Stimulated activated CD8-positive, alpha-beta memory T cell treated with anti-CD3 and anti-CD28 coated beads, Interleukin-2, amount 100 ng/mL, for 1 hour (primary cell): Measurements from ENCODE around the gene MAP6D1.

Source experiments
- DNase-seq, 2 donors: peaks; one replicate each; pipeline ENCODE4 v3.0.0-alpha.2; 2020; ENCODE audit warnings: low read depth in 2 of 2

MAP6D1 gene

DNA sequence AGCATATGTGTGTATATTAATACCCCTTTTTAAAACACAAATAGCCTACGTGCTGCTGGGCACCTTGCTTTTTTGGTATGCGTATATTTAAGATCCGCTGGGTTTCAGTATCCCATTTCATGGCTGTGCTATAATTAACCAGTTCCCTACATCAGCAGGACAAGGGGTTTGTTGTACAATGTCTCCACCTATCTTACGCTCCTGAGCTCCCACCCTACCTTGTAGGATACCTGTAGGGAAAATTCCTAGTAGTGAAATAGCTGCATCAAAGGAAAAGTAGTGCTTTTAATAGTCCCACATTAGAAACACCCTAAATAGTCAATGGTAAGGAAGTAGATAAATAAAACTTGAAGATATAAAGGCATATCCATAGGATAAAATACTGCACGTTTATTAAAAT is 1.4 kb downstream of the MAP6D1 start:
- DNase-seq: no peak

DNA sequence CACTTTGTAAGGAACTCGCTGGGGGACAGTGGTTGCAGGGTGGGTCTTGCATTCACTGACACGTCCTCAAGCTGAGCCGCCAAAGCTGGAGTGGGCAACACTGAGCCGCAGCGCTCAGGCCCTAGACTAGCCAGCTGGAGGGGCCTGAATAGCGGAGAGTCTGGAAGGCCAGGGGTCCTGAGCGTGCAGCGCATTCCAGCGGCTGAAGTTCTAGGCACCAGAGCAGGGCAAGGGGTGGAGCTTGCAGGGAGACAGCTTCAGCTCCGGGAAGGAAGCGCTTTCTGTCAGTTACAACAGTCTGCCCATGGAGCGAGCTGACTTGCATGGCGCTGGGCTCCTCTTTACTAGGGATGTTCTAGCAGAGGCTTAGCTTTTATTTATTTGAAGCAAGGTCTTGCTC is 2.7 kb downstream of the MAP6D1 start:
- DNase-seq: no peak

- no peak for DNase-seq
Observed at GRCh38 chr3:183819831-183820230, 5.5 kb downstream of the MAP6D1 start.

DNA sequence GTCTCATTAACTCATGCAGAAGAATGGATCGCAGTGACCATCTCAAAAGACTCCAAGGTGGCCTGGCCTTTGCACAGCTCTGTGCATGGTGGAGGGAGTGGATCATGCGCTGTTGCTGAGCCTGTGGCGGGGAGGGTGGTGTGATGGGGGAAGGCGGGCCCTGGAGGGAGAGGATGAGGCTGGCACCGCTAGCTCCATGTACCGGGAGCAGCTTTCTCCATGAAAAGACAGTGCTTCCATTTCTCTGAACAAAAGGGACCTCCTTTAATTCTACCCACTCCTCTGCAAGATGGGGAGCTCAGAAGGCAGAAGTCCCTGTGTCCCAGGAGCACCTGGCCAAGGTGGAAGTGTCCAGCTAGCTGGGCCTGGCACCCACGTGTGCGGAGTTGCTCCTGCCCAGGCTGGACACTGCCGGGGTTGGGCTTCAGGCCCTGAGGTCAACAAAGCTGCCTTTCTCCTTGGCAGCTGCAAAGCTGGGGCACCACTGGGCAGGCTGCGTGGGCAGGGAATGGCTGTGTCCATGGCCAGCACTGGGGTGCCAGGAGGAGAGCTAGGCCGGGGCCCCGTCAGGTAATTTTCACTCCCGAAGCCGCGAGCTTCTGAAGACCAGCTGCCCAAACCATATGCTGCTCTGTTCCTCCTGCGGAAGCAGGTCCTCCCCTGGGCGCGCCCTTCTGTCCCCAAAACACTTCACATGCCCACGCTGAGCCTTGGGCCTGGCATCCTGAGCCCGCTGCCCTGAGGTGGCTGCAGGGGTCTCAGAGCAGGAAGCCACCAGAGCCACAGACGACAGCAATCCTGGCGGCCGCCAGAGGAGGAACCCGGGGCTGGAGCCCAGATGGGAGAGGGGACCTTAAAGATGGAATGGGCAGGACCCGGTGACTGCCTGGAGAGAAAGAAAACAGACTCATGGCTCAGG is 6.4 kb downstream of the MAP6D1 start:
- no peak for DNase-seq

DNA sequence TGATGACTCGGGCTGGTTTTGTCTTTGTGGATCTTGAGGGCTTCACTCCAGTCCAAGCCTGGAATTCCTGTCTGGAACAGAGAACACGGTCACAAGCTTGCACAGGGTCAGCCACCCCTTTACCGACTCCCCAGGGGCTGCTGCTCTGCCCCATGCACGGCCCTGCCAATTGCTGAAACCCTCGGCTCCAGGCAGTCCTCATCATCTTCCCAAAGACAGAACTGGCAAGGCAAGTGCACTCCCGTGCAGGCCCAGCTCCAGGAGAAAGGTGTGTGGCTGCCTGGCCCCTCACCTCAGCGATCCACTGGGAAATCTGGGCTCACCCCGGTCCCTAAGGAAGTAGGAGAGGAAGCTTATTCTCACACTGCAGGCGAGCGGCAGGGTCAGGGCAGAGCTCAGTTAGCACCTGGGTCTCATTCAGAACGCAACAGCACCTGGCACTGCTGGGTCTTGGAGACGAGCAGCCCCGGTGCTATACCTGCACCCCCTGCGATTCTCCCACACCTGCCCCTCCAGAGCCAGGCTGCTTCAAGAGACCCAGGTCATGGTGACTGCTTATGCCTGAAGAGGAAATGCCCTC is 7.2 kb downstream of the MAP6D1 start:
- no peak for DNase-seq

DNA sequence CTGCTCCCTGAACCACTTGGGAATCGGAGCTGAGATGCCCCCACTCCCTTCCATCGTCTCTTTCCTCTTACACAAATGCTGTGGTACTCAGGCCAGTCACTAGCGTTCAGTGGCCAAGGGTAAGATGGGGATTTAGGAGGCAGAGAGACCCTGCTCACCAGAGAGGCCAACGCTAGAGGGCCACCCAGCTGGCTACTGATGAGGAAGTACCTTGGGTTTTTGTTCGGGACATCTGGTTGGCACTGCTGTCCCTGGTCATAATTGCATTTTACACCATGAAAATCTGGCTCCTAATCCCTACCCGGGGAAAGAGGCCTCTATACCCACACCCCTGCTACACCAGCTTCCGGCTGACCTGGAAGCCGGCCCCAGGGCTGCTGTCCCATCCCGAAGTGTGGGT is 7.7 kb downstream of the MAP6D1 start:
- no peak for DNase-seq

DNA sequence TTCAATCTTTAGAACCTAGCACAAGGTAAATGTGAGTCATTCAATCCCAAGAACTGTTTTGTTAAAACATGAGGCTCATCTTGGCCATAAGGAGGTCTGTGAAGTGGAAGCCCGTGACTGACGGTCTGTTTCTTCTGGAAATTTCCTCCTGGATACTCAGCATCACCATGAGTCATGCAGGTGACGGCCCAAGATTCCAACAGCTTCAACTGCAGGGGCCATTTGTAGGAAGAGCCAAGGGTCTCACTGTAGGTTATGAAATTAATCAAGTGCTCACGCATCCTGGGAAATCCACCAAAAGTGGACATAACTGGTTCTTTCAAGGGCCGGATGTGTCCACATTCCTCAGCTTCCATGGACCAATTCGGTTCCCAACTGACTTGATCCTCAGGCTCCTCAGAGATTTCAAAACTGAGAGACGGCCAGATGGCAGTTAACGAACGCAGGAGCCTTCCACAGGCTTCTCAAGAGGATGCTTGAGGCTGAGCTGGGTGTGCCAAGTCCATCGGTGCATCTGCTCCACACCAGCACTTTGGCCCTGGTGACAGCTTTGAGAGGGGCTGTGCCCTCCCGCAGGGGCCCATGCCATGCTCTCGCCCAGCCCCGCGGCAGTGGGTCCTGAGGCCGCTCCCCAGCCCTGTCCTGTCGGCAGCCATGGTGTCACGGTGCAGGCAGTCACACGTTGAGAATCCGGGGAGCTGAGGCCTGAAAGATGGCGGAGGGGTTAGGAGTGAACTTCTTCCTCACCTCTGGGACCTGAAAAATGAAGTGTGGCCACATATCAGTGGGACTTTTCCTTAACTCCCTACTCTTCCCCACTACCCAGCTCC is 8.5 kb downstream of the MAP6D1 start:
- DNase-seq: no peak

DNA sequence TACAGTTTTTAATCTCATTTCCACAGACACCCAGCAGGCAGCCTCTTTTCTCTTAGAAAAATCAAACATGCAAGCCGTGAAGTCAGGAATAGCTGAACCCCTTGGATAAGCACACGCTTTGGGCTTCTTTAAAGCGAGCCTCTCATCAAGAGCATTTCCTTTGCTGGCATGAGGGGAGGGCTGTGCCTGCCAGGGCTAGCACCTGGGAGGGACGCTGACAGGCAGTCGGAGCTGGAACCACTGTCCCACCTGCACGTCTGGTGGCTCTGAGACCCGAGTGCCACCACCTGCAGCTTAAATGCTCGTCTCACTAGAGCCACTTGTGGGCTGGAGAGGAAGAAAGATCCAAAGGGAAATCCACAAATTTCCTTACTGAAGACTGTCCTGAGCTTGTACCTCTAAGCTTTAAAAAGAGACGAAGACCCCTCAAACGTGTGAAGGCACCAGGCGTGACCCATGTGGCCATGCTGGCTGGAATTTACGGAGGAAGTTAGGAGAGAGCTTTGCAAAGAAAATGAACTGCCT is 9.4 kb downstream of the MAP6D1 start:
- no peak for DNase-seq

- DNase-seq: no peak
Observed at GRCh38 chr3:183815563-183815940, 9.8 kb downstream of the MAP6D1 start.

GRCh38 chr3:183814240-183814639 is 11.1 kb downstream of the MAP6D1 start:
- no peak for DNase-seq

GRCh38 chr3:183812761-183813445 is 12.5 kb downstream of the MAP6D1 start:
- DNase-seq: no peak

GRCh38 chr3:183811638-183812037 is 13.7 kb downstream of the MAP6D1 start:
- no peak for DNase-seq

- no peak for DNase-seq
Observed at GRCh38 chr3:183810643-183811594, 14.5 kb downstream of the MAP6D1 start.

- DNase-seq: no peak
Observed at GRCh38 chr3:183809270-183809669, 16.1 kb downstream of the MAP6D1 start.

DNA sequence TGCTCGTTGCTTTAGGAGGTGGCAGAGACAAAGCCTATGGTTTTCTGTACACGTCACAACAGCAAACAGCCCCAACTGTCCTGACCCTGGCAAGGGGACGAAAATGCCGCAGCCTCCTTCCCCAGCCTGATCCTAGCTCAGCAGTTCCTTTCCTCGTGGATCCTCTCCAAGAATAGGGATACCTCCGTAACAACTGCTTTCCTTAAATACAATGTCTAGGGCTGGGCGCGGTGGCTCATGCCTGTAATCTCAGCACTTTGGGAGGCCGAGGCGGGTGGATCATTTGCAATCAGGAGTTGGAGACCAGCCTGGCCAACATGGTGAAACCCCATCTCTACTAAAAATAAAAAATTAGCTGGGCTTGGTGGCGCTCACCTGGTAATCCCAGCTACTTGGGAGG is 17.0 kb downstream of the MAP6D1 start:
- no peak for DNase-seq

DNA sequence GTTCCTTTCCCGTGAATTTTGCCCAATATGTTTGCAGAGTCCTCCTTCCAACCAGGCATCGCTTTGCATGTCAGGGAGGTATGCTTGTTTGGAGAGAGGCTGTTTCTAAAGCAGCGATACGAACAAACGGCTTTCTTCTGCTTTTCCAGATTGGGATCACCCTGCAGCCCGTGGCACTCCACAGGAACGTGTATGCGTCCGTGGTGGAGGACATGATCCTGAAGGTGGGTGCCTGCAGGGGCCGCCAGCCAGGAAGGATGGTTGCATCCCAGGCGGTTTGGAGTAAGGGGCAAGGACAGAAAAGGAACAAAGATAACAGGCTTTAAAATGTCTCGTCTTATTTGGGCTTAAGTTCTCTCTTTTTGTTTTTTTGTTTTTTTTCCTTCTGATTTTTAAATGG is 17.5 kb downstream of the MAP6D1 start:
- no peak for DNase-seq

DNA sequence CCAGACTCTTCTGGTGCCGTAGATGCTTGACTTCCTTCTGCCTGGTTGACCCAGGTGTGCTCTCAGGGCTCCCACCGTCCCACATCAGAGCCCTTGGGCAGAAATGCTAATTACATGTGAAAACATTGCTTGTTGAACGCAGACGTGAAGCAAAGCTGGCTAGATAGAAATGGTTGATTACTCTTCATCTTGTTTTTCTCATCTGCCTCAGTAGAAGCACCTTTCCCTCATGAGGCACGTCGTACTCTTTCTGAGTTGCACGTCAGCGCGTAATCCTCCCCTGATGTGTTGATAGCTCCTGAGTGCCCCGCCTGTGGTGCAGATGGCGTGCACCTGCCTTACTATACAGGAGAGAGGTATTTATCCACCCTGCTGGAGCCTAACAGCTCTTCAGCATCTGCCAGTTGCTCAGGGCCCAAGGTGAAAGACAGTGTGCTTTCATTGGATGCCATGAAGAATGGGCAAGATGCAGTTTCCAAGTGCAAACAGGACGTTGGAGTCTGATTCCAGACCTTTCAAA is 18.1 kb downstream of the MAP6D1 start:
- DNase-seq: no peak

DNA sequence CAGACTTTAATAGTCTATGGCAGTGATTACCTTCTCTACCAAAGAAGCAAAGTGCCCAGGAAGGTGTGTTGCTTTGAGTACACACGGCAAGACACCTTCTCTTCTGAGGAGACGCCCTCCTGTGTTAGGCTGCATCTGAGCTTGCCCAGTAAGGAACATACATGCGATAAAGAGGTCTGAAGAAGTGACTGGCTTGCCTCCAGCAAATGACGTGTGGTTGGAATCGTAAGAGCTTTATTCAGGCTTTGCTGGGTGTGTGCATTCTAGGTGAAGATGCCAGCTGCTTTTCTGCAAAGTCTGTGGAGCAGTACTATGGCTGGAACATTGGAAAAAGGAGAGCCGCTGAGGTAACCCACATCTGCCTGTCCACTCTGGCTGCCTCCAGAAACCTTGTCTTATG is 22.4 kb downstream of the MAP6D1 start:
- no peak for DNase-seq

DNA sequence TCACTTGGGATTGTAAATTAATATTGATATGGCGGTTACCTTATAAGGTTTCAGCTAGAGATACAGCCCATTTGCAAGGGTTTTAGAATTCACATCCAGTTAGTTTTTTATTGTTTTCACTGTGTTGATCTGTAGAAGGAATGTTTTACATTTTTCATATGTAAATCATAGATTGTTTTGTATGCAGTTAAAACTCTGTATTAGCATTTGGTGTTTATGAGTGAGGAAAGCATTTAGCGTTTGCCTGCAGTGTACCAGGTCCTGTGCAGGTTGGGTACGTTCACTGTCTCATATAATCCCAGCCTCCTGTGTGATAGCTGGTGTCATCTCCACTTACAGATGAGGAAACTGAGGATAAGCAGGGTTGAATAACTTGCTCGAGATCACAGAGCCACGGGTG is 23.8 kb downstream of the MAP6D1 start:
- no peak for DNase-seq

GRCh38 chr3:183800243-183800863 is 25.0 kb downstream of the MAP6D1 start:
- DNase-seq: no peak
